Kasumi-1 (cell line): Measurements from ENCODE around the gene USP35.
A peak's percentile ranks its signal among the peaks of the same experiment; 100 is the strongest.
"Not testable (repeated sequence)": the region's sequence is repeated elsewhere in the genome, so short reads cannot be mapped to it uniquely, and the experiment has no call there.

Source experiments
- DNase-seq, 2 experiments: peaks; one replicate each; lab custom pipeline; 2025; lab: John Stamatoyannopoulos, UW

The USP35 gene

DNA sequence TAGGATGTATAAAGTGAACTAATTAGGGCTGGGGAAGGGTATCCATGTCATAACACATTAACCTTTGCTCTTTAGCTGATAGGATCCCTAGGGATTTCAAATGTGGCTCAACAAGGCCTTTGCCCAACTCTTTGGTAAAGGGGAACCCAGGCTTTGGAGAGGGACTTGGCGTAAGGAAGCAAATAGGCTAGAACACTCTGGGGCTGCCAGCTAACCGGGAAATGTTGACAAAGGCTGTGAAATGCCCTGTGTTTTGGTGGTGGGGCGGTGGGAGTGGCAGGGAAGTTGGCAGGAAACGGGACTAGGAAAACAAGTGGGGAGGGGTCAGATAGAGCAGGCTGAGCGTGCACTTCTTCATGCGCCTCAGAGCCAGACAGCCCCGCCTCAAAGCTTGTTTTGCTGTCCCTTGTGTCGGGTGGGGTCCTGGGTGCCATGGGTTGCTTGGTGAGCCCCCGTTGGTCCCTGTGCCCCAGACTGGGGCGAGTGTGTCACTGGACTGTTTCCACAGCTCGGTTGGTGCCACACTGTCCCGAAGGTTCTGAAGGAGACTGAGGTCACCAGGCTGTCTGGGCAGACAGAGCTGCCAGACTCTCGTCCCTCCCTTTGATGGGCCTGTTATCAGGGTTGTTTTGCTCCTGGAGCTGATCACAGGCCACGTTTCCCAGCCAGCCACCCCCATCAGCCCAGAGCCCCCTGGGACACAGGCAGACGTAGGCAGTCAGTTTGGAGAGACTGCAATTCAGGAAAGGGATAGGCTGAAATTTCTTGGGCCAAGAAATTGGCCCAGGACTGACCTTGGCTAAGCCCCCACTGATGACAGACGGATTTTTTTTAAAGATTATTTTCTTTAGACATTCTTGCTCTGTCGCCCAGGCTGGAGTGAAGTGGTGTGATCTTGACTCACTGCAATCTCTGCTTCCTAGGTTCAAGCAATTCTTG lies 19.9 kb upstream of the USP35 start:
- DNase-seq, result no peak

GRCh38 chr11:78170413-78170812 lies 18.3 kb upstream of the USP35 start:
- DNase-seq, result no peak

- DNase-seq, result no peak
These were observed 17.7 kb upstream of the USP35 start for GRCh38 chr11:78170874-78171549.

- no peak for DNase-seq
These were observed 16.8 kb upstream of the USP35 start for GRCh38 chr11:78171951-78172350.

DNA sequence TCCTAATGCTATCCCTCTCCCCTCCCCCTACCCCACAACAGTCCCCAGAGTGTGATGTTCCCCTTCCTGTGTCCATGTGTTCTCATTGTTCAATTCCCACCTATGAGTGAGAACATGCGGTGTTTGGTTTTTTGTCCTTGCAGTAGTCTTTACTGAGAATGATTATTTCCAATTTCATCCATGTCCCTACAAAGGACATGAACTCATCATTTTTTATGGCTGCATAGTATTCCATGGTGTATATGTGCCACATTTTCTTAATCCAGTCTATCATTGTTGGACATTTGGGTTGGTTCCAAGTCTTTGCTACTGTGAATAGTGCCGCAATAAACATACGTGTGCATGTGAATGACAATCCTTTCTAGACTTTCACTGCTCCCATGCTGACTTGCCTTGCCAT lies 12.9 kb upstream of the USP35 start:
- not testable (repeated sequence) for DNase-seq

GRCh38 chr11:78176605-78177141 lies 12.0 kb upstream of the USP35 start:
- DNase-seq, result no peak

- DNase-seq, result no peak
These were observed 11.5 kb upstream of the USP35 start for GRCh38 chr11:78177216-78177615.

- no peak for DNase-seq
These were observed 9.2 kb upstream of the USP35 start for GRCh38 chr11:78179459-78180071.

DNA sequence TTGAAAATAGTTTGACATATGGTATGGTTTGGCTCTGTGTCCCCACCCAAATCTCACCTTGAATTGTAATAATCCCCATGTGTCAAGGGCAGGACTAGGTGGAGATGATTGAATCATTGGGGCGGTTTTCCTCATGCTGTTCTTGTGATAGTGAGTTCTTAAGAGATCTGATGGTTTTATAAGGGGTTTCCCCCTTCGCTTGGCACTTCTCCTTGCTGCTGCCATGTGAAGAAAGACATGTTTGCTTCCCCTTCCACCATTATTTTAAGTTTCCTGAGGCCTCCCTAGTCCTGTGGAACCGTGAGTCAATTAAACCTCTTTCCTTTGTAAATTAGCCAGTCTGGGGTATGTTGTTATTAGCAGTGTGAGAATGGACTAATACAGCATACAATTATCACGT lies 8.0 kb upstream of the USP35 start:
- no peak for DNase-seq

- peak in 1 of 2 experiments; percentile 2 for DNase-seq
These were observed 7.5 kb upstream of the USP35 start for GRCh38 chr11:78181185-78181584.

DNA sequence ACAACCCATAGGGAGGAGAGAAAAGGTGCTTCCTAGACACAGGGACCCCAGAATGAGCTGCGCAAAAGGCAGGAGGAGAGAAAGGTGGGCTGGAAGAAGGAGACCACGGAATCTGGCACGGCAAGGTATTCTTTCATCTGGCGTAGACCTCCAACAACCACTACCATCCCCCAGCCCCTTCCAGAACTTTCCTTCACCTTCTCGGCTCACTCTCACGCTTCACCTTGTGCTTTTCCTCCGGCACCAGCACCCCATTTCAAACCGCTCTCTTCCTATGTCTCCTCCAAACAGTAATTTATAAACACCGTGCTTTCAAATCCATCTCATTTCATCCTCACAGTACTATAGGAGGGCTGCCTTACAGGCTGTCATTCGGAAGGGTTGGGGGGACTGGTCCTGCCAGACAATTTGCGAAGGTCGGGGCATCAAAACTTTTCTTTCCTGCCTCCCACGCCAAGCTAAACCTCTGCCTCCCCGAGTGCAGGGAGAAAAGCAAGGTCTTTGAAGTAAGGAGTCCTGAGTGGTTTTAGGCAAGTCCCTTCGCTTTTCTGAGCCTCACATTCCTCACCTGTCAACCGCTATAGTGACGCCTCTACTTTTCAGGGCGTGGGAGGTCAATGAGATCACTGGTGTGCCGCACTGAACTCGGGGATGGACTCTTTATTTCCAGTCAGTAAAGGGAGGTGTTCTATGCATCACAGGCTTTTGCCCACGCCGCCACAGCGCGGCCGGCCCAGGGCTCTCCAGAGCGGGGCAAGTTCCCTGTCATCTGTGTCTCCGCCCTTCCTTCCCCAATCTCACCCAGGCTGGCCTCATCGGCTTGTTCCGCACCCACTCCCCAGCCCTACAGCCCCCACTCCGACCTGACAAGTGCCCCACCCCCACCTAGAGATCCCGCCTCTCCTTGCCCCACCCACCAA lies 1.1 kb upstream of the USP35 start:
- DNase-seq, result peak in 1 of 2 experiments; percentile 91

GRCh38 chr11:78189174-78189724 lies 530 bp downstream of the USP35 start:
- DNase-seq, result no peak

- DNase-seq, result no peak
These were observed 1.1 kb downstream of the USP35 start for GRCh38 chr11:78189851-78190250.

GRCh38 chr11:78190374-78190773 lies 1.7 kb downstream of the USP35 start:
- no peak for DNase-seq

GRCh38 chr11:78190871-78191538 lies 2.3 kb downstream of the USP35 start:
- no peak for DNase-seq

DNA sequence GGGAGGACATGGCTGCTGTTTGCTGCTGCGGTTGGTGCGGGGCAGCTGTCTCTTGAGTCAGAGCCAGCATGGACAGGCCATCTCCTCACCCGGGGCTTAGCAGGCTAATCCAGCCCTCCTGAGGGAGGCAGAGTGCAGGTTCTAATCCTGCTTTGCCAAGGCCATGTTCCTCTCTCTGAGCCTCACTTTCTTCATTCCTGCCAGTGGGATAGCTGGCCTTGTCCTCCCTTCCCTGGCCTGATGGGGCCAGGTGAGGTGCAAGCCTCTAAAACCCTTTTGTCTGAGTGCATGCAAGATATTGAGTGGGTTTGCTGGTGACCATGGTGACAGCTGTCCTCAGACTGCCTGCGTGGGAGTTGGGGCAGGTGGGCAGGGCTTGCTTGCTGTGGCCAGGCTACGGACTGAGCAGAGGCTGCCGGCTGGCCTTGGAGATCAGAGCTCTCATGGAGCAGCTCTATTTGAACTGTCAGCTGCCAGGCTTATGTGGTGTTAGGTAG lies 3.6 kb downstream of the USP35 start:
- DNase-seq, result no peak

DNA sequence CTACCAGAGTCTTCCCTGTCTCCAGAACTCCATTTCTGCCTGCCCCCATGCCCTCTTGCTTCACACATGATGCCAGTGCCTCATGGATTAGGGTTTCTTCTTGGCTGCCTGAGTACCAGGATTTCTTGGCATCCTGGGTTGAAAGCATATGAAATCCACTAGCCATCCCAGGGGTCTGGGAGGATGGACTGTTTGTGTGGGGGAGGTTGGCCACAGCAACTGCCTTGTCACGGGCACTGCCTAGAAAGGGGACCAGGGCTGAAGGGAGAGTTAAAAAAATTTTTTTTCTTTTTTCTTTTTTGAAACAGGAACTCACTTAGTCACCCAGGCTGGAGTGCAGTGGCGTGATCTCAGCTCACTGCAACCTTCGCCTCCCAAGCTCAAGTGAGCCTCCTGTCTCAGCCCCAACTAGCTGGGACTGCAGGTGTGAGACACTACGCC lies 4.2 kb downstream of the USP35 start:
- no peak for DNase-seq

GRCh38 chr11:78193806-78194205 lies 5.1 kb downstream of the USP35 start:
- DNase-seq, result no peak

DNA sequence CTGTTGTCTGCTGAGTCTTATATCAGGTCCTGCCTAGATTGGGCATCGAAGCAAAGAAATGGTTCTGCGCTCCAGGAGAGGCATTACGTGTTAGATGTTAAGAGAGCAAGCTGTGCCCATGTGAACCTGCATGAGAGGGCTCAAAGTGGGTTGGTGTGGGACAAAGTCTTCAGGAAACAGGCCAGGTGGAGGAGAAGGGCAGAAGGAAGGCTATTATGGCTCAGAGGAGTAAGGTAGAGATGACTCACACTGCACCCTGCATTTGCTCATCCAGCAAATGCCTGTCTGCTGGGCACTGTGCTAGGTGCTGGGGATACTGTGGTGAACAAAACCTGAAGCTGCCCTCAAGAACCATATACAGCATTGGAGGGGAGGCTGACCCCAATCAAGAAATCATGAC lies 5.8 kb downstream of the USP35 start:
- DNase-seq, result no peak

DNA sequence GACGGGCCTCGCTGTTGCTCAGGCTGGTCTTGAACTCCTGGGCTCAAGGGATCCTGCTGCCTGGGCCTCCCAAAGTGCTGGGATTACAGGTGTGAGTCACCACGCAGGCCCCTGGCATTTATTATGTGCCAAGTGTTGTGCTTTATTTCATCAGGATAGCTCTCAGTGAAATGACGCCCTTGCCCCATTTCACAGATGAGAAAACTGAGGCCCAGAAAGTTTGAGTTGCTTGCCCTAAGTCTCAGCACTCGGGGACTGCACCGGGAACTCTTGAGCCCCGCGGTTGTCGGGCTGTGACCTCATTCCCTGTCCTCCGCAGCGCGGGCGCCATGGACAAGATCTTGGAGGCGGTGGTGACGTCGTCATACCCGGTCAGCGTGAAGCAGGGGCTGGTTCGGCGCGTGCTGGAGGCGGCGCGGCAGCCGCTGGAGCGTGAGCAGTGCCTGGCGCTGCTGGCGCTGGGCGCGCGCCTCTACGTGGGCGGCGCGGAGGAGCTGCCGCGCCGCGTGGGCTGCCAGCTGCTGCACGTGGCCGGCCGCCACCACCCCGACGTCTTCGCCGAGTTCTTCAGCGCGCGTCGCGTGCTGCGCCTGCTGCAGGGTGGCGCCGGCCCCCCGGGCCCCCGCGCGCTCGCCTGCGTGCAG lies 7.3 kb downstream of the USP35 start:
- no peak for DNase-seq
